BJ (cell line): ENCODE data around the gene SMYD2. TPM values are rescaled to one million over a fixed set of nuclear protein-coding genes. Genes with fewer than 3 reads are reported as not detected.

ENCODE experiments used
- CTCF ChIA-PET: fragments of 350-600 bp; formaldehyde crosslinking; extraction: SDS; loops from one replicate; lab custom pipeline; 2021; ENCODE audit warnings: antibody characterized with exemption, inconsistent platforms; lab: Yijun Ruan, JAX
- POLR2A ChIA-PET: fragments of 300-600 bp; sonication (Branson Sonifier 250); formaldehyde crosslinking; extraction: SDS; loops from one replicate; lab custom pipeline; 2021; ENCODE audit warnings: antibody characterized with exemption; lab: Charles Lee
- DNase-seq: peaks from one replicate; pipeline ENCODE4 v3.0.0-alpha.2; 2011; ENCODE audit warnings: low read depth
- H3K27me3 ChIP-seq: 2 replicates; pipeline ENCODE4 v1.6.0; 2011; ENCODE audit warnings: low read length; ENCODE audit not compliant: control insufficient read depth, insufficient read depth
- H3K36me3 ChIP-seq: 2 replicates; pipeline ENCODE4 v1.5.1; 2011; ENCODE audit warnings: low read length; ENCODE audit not compliant: control insufficient read depth, insufficient read depth
- H3K4me3 ChIP-seq: 2 replicates; pipeline ENCODE4 v1.5.1; 2011; ENCODE audit warnings: low read depth, mild to moderate bottlenecking, control low read depth, low read length
- polyA plus RNA-seq: library from polyadenylated mRNA; depleted of rRNA; stranded (reverse); fragments of >200 nt; gene quantifications from 2 replicates; pipeline ENCODE4 v1.2.3, GENCODE V29; 2011
- TF ChIP-seq, protein P1 (sequence below): IDR thresholded peaks from 2 replicates; pipeline ENCODE4 v1.5.1; 2011; ENCODE audit warnings: low read depth, mild to moderate bottlenecking, control low read depth, inconsistent platforms, low read length, moderate library complexity; ENCODE audit not compliant: insufficient read depth

Gene SMYD2
- polyA plus RNA-seq, 1 experiment: 41.5 TPM

GRCh38 chr1:214338212-214338611 lies 57.3 kb downstream of the SMYD2 start:
- CTCF ChIA-PET: interaction anchor here (1.7 to 14.5 kb wide), 2 partner anchors 10 to 249 kb away, joined by 4 to 473 read pairs; no protein-coding TSS in a partner anchor
- no peak for DNase-seq
- Histone ChIP-seq H3K4me3 (no peak overlapping the region), H3K36me3 (peaks cover 5% of the 10 kb centered on the region), H3K27me3 (no peaks in the 10 kb centered on the region)
- TF ChIP-seq, protein P1, sequence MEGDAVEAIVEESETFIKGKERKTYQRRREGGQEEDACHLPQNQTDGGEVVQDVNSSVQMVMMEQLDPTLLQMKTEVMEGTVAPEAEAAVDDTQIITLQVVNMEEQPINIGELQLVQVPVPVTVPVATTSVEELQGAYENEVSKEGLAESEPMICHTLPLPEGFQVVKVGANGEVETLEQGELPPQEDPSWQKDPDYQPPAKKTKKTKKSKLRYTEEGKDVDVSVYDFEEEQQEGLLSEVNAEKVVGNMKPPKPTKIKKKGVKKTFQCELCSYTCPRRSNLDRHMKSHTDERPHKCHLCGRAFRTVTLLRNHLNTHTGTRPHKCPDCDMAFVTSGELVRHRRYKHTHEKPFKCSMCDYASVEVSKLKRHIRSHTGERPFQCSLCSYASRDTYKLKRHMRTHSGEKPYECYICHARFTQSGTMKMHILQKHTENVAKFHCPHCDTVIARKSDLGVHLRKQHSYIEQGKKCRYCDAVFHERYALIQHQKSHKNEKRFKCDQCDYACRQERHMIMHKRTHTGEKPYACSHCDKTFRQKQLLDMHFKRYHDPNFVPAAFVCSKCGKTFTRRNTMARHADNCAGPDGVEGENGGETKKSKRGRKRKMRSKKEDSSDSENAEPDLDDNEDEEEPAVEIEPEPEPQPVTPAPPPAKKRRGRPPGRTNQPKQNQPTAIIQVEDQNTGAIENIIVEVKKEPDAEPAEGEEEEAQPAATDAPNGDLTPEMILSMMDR: no peak
- POLR2A ChIA-PET: no interaction called here

GRCh38 chr1:214341459-214341858 lies 60.5 kb downstream of the SMYD2 start:
- no peak for DNase-seq
- ChIA-PET POLR2A (no interaction called here), CTCF (interaction anchor here (1.1 to 4.0 kb wide), 4 partner anchors 9 to 244 kb away, joined by 3 to 20 read pairs (median 4); no protein-coding TSS in a partner anchor)
- H3K4me3 ChIP-seq: no peak overlapping the region
- H3K27me3 ChIP-seq: no peaks in the 10 kb centered on the region
- H3K36me3 ChIP-seq: peaks cover 4% of the 10 kb centered on the region
- TF ChIP-seq, protein P1: no peak

- H3K4me3 ChIP-seq: no peak overlapping the region
- TF ChIP-seq, protein P1: no peak
- ChIA-PET POLR2A (no interaction called here), CTCF (interaction anchor here (1.1 to 4.0 kb wide), 5 partner anchors 10 to 286 kb away, joined by 3 to 20 read pairs (median 3); no protein-coding TSS in a partner anchor)
- H3K36me3 ChIP-seq: peaks cover 4% of the 10 kb centered on the region
- no peaks in the 10 kb centered on the region for H3K27me3 ChIP-seq
- DNase-seq: no peak
Observed at GRCh38 chr1:214341932-214342331, 61.0 kb downstream of the SMYD2 start.

DNA sequence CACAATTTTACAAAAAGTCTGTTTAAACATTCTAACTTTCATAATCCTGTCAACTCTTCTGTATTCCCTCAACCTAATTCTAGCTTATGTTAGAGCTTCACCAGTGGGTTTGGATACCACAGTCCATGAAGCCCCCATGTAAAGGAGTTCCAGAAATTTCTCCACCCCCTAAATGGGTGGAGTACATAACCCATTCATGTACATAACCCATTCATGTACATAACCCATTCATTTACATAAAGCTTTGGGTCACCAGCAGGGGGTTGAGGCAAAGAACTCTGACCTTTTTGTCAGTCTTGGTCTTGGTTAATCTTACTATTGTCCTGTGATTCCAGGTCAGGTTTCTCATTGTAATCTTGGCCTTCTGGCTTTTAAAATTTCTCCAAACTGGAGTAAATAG lies 61.6 kb downstream of the SMYD2 start:
- ChIA-PET POLR2A (no interaction called here), CTCF (interaction anchor here (1.1 to 4.0 kb wide), 3 partner anchors 10 to 285 kb away, joined by 3 to 20 read pairs (median 5); no protein-coding TSS in a partner anchor)
- TF ChIP-seq, protein P1: no peak
- no peak overlapping the region for H3K4me3 ChIP-seq
- peaks cover 1% of the 10 kb centered on the region for H3K36me3 ChIP-seq
- no peak for DNase-seq
- no peaks in the 10 kb centered on the region for H3K27me3 ChIP-seq

- DNase-seq: no peak
- Histone ChIP-seq H3K4me3 (no peak overlapping the region), H3K27me3 (no peaks in the 10 kb centered on the region), H3K36me3 (peaks cover 3% of the 10 kb centered on the region)
- ChIA-PET POLR2A (no interaction called here), CTCF (interaction anchor here (0.6 to 3.1 kb wide), 7 partner anchors 9 to 307 kb away, joined by 3 to 12 read pairs (median 4); no protein-coding TSS in a partner anchor)
- TF ChIP-seq, protein P1: no peak
Observed at GRCh38 chr1:214344897-214345296, 63.9 kb downstream of the SMYD2 start.
